NK-92 (cell line): ENCODE data around the gene OSBPL10.

Experiments used
- DNase-seq: peaks from one replicate; lab custom pipeline; 2025; ENCODE audit not compliant: unreplicated experiment; lab: John Stamatoyannopoulos, UW

The OSBPL10 gene

DNA sequence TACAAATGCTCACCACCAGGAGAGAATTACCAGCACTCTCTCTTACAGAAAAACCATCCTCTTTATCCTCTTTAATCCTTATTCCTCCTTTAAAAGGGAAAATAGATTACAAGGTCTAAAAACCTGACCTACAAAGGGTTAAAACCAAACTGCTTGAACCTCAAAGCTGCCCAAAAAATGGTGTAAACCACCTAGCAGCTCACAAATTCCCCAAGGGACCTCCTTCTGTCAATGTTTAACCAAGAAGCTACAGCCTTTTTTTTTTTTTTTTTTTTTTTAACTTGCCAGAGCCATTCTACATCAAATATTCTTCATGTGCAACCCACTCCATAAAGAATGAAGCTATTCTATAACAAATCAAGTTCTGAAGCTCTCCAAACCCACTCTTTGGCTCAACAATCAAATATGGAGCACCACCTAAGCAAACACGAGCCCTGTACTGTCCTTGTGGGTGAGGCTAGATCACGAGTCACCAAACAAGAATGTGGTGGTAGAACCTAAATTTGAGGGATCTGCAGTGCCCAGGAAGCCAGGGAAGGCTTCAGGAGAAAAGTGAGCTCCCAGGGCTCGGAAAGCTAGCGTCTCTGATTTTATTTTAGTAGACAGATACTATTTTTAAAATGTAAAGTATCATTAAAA is 20.1 kb downstream of the OSBPL10 start:
- DNase-seq, result no peak

DNA sequence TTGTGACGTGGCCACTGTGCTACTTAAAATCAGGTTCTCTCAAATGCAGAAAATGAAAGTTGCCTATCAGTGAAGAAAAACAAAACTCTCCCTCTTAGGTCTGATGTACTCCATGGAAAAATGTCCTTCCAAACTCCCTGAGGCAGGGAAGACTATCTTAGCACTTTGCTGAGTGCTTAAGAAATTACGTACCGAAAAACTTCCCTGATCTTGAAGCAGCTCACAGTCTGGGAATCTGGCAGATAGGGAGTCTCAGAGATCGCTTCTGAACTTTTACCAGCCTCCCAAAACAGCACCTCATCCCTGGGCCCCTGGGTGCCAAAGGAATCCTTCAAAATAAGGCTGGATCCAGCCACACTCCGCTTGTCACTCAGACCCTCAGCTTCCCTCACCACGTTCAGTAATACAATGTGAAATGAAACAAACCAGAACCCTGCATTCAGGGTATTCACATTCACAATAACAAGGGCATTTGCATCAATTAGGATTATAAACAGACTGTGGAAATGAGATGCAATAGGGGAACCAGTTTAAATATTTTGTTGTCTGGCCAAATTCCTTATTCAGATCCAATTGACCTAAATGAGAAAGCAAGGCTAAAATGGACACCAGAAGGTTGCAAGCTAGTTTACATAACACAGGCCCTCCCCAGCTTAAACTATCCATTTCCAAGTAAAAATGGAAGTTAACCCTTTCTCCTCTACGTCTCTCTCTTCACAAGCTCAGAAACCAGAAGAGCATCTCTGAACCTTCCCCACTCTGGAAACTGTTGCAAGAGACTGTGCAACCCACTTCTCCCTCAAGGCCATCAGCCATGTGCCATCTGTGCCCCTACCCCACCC is 20.9 kb downstream of the OSBPL10 start:
- no peak for DNase-seq

DNA sequence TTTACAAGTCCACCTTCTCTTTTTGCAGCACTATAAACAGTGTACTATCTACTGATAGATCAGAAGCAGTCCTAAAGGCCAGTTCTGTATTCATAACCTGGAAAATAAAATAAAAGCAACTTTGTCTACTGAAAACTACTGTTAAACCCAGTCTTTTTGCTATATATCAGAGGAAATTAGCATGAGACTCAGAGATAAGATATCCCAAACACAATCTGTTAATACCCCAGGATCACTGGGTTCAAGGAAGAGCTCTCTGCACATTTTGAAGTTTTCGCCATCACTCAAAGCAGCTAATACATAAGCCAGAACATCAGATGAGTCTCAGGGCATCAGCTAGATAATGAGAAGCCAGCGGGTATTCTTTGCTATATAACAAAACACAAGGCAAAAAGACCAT is 21.8 kb downstream of the OSBPL10 start:
- no peak for DNase-seq

- DNase-seq, result no peak
Observed at GRCh38 chr3:31958701-31959152, 22.3 kb downstream of the OSBPL10 start.

GRCh38 chr3:31957106-31957505 is 24.0 kb downstream of the OSBPL10 start:
- no peak for DNase-seq

GRCh38 chr3:31955581-31955980 is 25.5 kb downstream of the OSBPL10 start:
- no peak for DNase-seq

DNA sequence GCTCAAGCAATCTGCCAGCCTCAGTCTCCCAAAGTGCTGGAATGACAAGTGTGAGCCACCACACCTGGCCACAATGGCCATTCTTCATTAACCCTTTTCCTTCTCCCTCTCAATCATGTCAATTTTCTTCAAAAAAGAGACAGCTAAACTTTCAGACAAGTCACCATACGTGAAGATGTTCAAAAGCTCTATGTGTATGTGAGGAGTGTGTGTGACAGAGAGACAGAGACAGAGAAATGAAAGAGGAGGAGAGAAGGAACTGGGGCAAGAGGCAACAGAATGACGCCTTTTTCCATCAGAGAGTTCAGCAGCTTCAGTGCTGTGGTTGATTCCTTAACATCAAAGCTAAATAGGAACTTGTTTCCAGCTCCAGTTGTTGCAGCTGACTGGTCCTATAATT is 27.4 kb downstream of the OSBPL10 start:
- DNase-seq, result no peak

GRCh38 chr3:31953091-31953490 is 28.0 kb downstream of the OSBPL10 start:
- no peak for DNase-seq

DNA sequence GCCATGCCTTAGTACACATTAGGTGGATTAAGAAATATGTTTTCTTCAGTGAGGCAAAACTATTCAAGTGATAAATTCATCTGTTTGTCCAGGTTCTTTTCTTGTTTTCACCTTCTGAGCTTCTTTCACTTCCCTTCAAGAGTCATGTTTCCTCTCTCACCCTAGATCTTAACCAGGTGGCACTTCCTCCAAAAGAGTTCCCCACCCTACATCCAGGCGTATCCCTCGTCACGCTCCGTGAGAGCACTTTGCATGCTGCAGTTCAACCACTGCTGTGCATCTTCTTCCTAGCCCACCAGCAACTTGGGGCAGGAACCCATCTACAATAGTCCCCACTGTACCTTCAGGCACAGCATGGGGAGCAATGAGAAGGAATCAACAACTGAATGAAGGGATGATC is 28.9 kb downstream of the OSBPL10 start:
- no peak for DNase-seq

DNA sequence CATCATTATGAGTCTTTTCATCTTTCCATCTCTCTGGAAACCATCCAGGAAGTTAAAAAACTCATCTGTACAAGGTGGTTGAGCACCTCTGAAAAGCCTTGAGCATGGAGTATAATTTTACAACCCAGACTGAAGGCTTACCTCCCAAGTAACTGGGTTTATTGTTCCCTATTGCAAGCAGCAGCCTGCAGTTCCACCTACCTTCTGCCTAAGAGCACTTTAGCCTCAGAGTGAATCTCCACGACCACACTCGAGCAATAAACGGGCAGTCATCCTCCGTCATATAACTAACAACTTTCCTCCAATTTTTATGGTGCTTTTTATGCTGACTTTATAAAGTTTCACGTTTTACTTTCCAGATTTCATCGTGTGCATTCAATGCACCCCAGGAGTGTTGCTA is 32.8 kb downstream of the OSBPL10 start:
- DNase-seq, result no peak

DNA sequence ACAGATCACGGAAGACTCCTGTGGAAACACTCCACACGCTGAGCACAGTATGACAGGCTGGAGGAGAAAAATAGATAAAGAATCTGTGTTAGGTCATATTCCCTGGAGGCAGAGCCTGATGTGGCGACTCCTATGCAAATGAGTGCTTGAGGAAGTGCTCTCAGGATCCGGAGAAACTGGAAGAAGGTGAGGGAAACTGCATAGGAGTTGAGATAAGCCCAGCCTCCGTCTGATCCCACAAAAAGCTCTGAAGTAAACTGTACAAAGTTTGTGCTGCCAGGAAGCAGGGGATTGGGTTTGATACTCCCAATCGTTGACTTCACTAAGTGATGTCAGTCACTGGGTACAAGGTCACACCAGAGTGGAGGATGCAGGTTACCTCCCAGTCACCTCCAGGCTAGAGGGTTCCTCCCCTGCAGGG is 33.4 kb downstream of the OSBPL10 start:
- no peak for DNase-seq

GRCh38 chr3:31947162-31947561 is 33.9 kb downstream of the OSBPL10 start:
- no peak for DNase-seq

GRCh38 chr3:31946484-31947081 is 34.5 kb downstream of the OSBPL10 start:
- DNase-seq, result no peak

- no peak for DNase-seq
Observed at GRCh38 chr3:31945738-31946052, 35.4 kb downstream of the OSBPL10 start.

- DNase-seq, result no peak
Observed at GRCh38 chr3:31943041-31943440, 38.0 kb downstream of the OSBPL10 start.

GRCh38 chr3:31942446-31942845 is 38.6 kb downstream of the OSBPL10 start:
- DNase-seq, result no peak

DNA sequence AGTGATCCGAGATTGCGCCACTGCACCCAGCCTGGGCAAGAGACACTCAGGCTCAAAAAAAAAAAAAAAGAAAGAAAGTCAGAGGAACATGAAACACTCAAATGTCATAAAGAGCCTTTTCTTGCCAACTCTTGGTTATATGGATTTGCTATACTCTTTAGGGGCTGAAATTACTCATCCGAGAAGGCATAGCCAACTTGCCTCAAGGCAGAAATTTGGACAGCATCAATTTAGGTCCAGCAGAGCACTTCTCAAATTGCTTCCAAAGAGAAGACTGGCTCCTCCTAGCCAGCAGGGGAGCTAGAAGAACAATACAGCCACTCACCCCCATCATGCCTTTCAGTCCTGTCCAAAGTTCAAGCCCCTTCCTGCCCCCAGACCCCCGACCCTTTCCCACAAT is 43.8 kb downstream of the OSBPL10 start:
- DNase-seq, result no peak

DNA sequence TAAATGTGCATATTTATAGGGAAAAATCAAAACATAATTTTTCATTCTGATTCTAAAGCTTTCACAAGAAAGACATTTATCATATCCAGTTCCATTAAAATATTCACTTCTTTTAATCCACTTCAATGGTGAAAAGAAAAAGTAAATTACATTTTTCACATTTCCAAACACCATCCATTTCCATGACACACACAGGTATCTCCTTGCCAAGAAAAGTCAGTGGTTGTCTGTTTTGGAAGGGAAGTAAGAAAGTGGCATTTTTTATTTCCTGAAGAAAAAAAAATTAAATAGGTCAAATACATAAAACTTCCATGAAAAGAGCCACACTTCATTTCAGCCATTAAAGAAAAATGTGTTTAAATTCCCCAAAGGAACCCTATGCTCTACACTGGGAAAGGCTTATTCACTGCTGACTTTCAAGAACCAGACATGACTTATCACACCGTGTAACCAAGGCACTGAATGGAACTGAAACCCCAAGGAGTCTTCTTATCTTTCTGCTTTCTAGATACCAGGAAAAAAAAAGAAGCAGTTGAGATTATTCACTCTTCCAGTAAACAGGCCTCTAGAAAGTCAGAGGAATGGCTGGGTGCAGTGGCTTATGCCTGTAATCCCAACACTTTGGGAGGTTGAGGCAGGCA is 44.5 kb downstream of the OSBPL10 start:
- DNase-seq, result no peak

DNA sequence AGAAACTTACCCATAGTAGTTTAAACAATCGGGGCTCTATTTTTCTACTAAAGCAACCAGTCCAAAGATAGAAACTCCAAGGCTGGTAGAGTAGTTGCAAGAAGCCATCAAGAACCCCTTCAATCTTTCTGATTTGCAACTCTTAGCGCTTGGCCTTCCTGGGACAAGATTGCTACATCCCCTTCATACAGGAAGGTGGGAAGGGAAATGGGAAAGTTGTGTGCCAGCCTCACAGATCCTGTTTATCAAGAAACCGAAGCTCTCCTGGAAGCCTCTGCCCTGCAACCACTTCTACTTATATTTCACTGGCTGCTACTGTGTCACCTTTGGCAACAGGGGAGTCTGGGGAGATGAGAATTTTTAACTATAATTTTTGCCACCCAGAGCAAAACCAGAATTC is 46.2 kb downstream of the OSBPL10 start:
- DNase-seq, result no peak

DNA sequence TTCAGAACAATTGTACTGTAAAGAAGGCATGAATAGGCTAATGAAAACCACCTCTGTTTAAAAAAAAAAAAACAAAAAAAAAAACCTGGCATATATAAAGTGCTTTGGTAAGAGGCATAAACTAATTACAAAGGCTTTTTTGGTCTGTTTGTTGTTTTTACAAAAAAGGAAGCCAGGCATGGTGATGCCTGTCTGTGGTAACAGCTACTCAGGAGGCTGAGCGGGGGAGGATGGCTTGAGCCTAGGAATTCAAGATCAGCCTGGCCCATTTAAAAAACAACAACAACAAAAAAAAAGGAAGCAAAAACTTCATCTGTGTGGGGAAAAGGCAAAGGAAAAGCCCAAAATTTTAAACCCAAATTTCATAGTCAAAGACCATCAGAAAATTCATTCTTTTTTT is 47.0 kb downstream of the OSBPL10 start:
- DNase-seq, result no peak

DNA sequence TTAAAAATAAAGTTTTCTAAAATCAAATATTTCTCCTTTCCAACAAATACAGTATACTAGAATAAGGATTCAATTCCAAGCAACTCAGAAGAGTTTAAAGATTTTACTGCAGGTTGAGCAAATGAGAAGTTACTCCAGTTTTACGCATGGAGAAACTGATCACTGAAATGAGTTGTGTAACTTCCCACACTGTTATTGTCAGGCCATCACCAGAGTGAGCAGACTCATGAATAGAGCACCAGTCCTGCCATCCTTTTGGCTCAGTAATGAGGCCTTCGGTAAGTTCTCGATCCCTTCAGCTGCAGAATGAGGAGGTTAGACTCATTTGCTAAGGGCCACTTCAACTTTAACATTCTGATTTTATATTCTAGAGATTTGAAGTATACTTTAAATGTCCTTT is 48.1 kb downstream of the OSBPL10 start:
- no peak for DNase-seq
